HG02870 (cell line): ENCODE data around the gene TAC4.
A peak's percentile ranks its signal among the peaks of the same experiment; 100 is the strongest.

Experiments
- ATAC-seq: cut with Tn5 transposase; IDR thresholded peaks from one replicate; pipeline ENCODE4 v1.9.1; 2021; ENCODE audit warnings: mild to moderate bottlenecking, moderate library complexity; ENCODE audit not compliant: unreplicated experiment

The TAC4 gene

DNA sequence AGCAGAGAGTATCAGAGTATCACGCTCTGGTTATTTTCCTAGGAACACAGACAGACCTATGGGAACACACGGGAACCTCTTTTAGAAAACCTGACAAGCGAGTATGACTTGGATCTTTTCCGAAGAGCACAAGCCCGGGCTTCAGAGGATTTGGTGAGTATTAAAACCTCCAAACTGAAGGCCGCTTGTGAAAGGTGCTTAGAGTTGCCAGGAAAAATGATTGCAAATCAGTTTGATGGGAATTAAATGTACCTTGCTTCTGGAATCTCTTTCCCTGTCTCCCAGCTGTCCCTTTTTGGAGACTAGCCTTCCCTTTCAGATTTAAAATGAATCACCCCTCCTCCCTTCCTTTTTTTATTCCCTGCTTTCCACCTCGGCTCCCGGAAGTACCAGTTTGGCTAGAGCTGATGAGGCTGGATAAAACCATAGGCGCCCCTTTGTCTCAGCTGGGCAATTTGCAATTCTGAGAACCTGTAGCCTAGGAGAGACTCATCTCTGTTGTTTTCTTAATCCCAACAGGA lies 32.0 kb downstream of the TAC4 start:
- ATAC-seq = no peak

- ATAC-seq = no peak
These were observed 32.9 kb downstream of the TAC4 start for GRCh38 chr17:49814781-49815529.

GRCh38 chr17:49809056-49809455 lies 38.8 kb downstream of the TAC4 start:
- ATAC-seq = no peak

GRCh38 chr17:49798738-49799137 lies 49.1 kb downstream of the TAC4 start:
- ATAC-seq = no peak

DNA sequence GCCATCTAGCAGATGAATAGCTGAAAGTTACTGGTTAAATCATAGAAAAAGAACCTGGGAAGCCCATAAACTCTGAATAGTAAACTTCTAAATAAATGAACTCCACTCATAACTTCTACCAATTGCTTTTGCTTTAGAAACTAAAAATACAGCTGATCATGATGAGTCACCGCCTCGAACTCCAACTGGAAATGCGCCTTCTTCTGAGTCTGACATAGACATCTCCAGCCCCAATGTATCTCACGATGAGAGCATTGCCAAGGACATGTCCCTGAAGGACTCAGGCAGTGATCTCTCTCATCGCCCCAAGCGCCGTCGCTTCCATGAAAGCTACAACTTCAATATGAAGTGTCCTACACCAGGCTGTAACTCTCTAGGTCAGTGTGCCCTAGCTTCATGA lies 49.7 kb downstream of the TAC4 start:
- ATAC-seq = no peak

- ATAC-seq = no peak
These were observed 52.5 kb downstream of the TAC4 start for GRCh38 chr17:49795372-49795771.

- no peak for ATAC-seq
These were observed 54.6 kb downstream of the TAC4 start for GRCh38 chr17:49793309-49793708.

GRCh38 chr17:49789243-49789578 lies 58.7 kb downstream of the TAC4 start:
- no peak for ATAC-seq

- peak; percentile 88 for ATAC-seq
These were observed 59.2 kb downstream of the TAC4 start, which contains the start of gene KAT7 for GRCh38 chr17:49788478-49789242. Gene KAT7 (plus strand): TSS chr17:49788681. CDS start chr17:49788835, 154 bp downstream.
